Measurements from ENCODE around the gene MMP7.

DNA sequence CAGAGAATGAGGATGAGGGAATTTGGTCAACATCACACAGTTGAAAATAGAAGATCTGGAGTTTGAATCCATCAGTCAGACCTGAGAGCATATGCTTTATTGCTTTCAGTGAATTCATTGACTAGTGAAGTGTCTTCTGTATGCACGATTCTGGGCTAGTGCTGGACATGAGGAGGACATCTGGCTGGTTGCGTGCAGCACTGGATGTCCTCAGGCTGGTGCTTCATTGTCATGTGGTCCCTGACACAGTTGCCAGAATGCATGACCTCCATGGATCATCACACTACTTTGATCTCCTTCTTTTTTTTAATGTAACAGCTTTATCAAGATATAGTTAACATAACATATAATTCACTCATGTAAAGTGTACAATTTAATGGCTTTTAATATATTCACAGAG lies 44.5 kb upstream of the MMP7 start:
- TF ChIP-seq, protein P1, sequence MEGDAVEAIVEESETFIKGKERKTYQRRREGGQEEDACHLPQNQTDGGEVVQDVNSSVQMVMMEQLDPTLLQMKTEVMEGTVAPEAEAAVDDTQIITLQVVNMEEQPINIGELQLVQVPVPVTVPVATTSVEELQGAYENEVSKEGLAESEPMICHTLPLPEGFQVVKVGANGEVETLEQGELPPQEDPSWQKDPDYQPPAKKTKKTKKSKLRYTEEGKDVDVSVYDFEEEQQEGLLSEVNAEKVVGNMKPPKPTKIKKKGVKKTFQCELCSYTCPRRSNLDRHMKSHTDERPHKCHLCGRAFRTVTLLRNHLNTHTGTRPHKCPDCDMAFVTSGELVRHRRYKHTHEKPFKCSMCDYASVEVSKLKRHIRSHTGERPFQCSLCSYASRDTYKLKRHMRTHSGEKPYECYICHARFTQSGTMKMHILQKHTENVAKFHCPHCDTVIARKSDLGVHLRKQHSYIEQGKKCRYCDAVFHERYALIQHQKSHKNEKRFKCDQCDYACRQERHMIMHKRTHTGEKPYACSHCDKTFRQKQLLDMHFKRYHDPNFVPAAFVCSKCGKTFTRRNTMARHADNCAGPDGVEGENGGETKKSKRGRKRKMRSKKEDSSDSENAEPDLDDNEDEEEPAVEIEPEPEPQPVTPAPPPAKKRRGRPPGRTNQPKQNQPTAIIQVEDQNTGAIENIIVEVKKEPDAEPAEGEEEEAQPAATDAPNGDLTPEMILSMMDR (IDR thresholded peaks at IDR 0.05; ENCODE audit: low read depth, low read length) = no peak
- no peak for TF ChIP-seq POLR2A (IDR thresholded peaks at IDR 0.05; ENCODE audit: extremely low read depth, insufficient read length)

Data from NB4 (cell line).